ENCODE measurements around the gene HECTD1. TPM values are rescaled to one million over a fixed set of nuclear protein-coding genes. Genes with fewer than 3 reads are reported as not detected.
A peak's percentile ranks its signal among the peaks of the same experiment; 100 is the strongest.
"Not testable (repeated sequence)": the region's sequence is repeated elsewhere in the genome, so short reads cannot be mapped to it uniquely, and the experiment has no call there.

The HECTD1 gene
- total RNA-seq, 6 donors from 2014 or later, result 118 to 326 (median 164) TPM

DNA sequence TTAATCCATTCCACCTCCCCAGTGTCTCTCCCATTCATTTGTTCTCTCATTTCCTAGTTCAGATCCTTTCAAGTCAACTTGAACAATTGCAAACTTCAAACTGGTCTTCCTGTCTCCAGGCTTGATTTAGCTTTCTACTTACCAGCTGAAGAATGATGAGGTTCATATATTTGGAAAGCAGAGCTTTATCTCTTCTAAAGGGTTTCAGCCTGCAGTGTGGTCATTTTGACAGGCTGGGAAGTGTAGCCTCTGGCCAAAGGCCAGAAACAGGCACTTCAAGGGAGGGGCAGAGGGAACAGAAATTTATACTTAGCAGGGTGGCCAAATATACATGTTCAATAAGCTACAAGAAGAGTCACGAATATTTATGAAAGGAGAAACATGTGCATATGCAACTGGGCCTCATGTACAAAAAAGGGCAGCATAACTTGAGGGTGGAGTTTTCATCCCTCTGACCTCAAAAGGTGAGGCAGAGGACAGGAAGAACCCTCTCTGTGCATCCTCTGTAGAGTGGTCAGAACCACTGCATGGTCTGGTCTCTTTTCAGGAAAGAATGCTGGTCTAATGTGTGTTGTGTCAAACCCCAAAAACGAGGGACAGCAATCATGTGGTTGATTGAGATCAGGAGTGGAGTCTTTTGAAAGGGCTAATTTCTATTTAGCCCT, 34.0 kb upstream of the HECTD1 start:
- 28 to 30% methylated on average over 2 of the region's 2 CpGs for WGBS, 2 donors
- TF ChIP-seq, protein P1, sequence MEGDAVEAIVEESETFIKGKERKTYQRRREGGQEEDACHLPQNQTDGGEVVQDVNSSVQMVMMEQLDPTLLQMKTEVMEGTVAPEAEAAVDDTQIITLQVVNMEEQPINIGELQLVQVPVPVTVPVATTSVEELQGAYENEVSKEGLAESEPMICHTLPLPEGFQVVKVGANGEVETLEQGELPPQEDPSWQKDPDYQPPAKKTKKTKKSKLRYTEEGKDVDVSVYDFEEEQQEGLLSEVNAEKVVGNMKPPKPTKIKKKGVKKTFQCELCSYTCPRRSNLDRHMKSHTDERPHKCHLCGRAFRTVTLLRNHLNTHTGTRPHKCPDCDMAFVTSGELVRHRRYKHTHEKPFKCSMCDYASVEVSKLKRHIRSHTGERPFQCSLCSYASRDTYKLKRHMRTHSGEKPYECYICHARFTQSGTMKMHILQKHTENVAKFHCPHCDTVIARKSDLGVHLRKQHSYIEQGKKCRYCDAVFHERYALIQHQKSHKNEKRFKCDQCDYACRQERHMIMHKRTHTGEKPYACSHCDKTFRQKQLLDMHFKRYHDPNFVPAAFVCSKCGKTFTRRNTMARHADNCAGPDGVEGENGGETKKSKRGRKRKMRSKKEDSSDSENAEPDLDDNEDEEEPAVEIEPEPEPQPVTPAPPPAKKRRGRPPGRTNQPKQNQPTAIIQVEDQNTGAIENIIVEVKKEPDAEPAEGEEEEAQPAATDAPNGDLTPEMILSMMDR (IDR thresholded peaks at IDR 0.05), result no peak
- TF ChIP-seq POLR2AphosphoS5 (IDR thresholded peaks at IDR 0.05) (no peak), POLR2A (IDR thresholded peaks at IDR 0.05) (no peak), EP300 (IDR thresholded peaks at IDR 0.05) (no peak)

DNA sequence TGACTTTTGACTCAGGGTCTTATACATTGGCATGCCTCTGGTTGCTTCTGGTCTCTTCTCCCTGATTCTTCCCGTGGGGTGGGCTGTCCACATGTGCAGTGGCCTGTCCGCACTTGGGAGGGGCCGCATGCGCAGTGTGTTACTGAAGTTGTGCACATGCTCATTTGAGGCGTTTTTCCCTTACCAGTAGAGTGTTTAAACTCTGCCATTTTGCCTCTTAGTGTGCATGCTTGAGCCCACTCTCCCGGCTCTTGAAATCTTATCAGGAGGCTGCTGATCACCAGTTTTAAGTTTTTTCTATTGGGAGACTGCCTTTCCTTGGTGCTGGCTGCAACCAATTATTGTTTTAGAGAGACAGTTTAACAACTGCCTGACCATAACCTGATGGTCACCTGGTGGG, 32.1 kb upstream of the HECTD1 start:
- Histone ChIP-seq H3K9me3 (no peaks in the 10 kb centered on the region), H3K36me3 (no peaks in the 10 kb centered on the region), H3K27ac (peak overlapping the region in 3 of 4 donors; percentile 5 to 67 (median 58)), H3K4me1 (peaks cover 7 to 14% (median 10%) of the 10 kb centered on the region in 4 donors), H3K27me3 (no peaks in the 10 kb centered on the region), H3K4me3 (peak overlapping the region in 3 of 4 donors; percentile 21 to 42 (median 37))
- TF ChIP-seq, protein P1 (IDR thresholded peaks at IDR 0.05), result no peak
- TF ChIP-seq POLR2A (IDR thresholded peaks at IDR 0.05) (peak in 1 of 4 donors; percentile 54), POLR2AphosphoS5 (IDR thresholded peaks at IDR 0.05) (peak in 1 of 2 donors; percentile 21), EP300 (IDR thresholded peaks at IDR 0.05) (no peak)
- ATAC-seq (ENCODE audit: low FRiP score in 2 of 2) (peak in 1 of 2 donors; percentile 85), DNase-seq (peak; percentile 46 to 87)
- WGBS, 2 donors, result 60 to 64% methylated on average over 6 of the region's 6 CpGs

More for the DNA sequence above, 34.0 kb upstream of the HECTD1 start:
- no peaks in the 10 kb centered on the region for H3K36me3 ChIP-seq
- no peak for DNase-seq
- no peaks in the 10 kb centered on the region for H3K9me3 ChIP-seq
- H3K4me1 ChIP-seq, result peaks cover 7 to 14% (median 10%) of the 10 kb centered on the region in 4 donors
- peak overlapping the region in 2 of 4 donors; percentile 31 to 36 for H3K27ac ChIP-seq
- ATAC-seq (ENCODE audit: low FRiP score in 2 of 2), result no peak
- H3K4me3 ChIP-seq, result peak overlapping the region in 1 of 4 donors; percentile 18
- H3K27me3 ChIP-seq, result no peaks in the 10 kb centered on the region

DNA sequence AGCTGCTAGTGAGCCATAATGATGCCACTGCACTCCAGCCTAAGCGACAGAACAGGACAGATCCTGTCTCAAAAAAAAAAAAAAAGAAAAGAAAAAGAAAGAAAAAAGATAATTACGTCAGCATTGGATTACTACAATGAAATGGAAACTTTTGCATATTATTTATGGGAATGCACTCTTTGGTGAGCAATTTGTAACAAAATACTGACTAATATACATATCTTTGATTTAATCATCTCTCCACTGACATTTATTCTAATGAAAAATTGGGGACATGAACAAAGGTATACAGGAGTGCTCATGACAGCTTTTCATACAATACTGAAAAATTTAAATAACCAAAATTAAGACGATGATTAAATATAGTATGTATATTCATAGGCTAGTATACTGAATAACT, 27.9 kb upstream of the HECTD1 start:
- H3K9me3 ChIP-seq, result no peaks in the 10 kb centered on the region
- H3K4me3 ChIP-seq, result no peak overlapping the region
- ATAC-seq (ENCODE audit: low FRiP score in 2 of 2) (no peak), DNase-seq (no peak)
- no peaks in the 10 kb centered on the region for H3K27me3 ChIP-seq
- H3K27ac ChIP-seq, result no peak overlapping the region
- TF ChIP-seq POLR2A (IDR thresholded peaks at IDR 0.05) (no peak), POLR2AphosphoS5 (IDR thresholded peaks at IDR 0.05) (no peak), EP300 (IDR thresholded peaks at IDR 0.05) (no peak)
- TF ChIP-seq, protein P1 (IDR thresholded peaks at IDR 0.05), result no peak
- H3K4me1 ChIP-seq, result peaks cover 0 to 4% (median 1%) of the 10 kb centered on the region in 4 donors
- H3K36me3 ChIP-seq, result no peaks in the 10 kb centered on the region
- 85 to 90% methylated on average over 3 of the region's 3 CpGs for WGBS, 2 donors

DNA sequence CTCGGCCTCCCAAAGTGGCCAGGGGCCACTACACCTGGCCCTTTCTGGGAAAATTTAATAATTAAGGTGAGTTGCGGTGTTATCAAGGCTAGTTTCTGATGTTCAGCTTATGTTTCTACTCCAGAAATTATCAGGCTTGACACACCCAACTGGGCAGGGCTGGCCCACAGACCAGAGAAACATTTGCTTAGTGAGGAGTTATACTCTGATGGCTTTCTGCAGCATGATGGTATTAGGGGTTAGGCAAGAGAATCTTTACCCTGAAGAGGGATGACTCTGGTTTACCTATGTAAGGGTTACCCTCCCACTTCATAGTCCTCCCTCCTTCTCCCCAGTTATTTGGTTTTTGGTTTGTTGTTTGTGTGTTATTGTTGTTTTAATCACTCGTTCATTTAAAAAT, 24.5 kb upstream of the HECTD1 start:
- no peak for DNase-seq
- H3K9me3 ChIP-seq, result no peaks in the 10 kb centered on the region
- TF ChIP-seq POLR2A (IDR thresholded peaks at IDR 0.05), result no peak
- no peak for TF ChIP-seq POLR2AphosphoS5 (IDR thresholded peaks at IDR 0.05)
- TF ChIP-seq, protein P1 (IDR thresholded peaks at IDR 0.05), result no peak
- no peak for TF ChIP-seq EP300 (IDR thresholded peaks at IDR 0.05)
- no peaks in the 10 kb centered on the region for H3K27me3 ChIP-seq
- peaks cover 4 to 20% (median 7%) of the 10 kb centered on the region in 4 donors for H3K4me1 ChIP-seq
- H3K27ac ChIP-seq, result no peak overlapping the region
- 80 to 91% methylated on average over 3 of the region's 3 CpGs for WGBS, 2 donors
- no peaks in the 10 kb centered on the region for H3K36me3 ChIP-seq
- no peak for ATAC-seq (ENCODE audit: low FRiP score in 2 of 2)
- H3K4me3 ChIP-seq, result no peak overlapping the region

DNA sequence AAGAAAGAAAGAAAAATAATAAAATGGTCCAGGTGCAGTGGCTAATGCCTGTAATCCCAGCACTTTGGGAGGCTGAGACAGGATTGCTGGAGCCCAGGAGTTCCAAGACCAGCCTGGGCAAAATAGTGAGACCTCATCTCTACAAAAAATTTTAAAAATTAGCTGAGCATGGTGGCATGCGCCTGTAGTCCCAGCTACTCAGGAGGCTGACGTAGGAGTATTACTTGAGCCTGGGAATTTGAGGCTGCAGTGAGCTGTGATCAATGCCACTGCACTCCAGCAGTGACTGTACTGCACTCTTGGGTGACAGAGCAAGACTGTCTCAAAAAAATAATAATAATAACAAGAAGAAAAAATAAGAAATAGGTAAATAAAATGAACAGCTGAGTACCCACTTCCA, 23.7 kb upstream of the HECTD1 start:
- DNase-seq; H3K27me3 ChIP-seq; H3K36me3 ChIP-seq; H3K4me3 ChIP-seq; H3K27ac ChIP-seq; ATAC-seq (ENCODE audit: low FRiP score in 2 of 2); H3K9me3 ChIP-seq: not testable (repeated sequence)
- peaks cover 4 to 20% (median 7%) of the 10 kb centered on the region in 4 donors for H3K4me1 ChIP-seq
- 96 to 100% methylated on average over 2 of the region's 2 CpGs for WGBS, 2 donors

All from upper lobe of left lung (tissue), 6 donors.